ENCODE results near the gene KCNIP1. TPM values are rescaled to one million over a fixed set of nuclear protein-coding genes. Genes with fewer than 3 reads are reported as not detected.

KCNIP1 gene
- total RNA-seq, 1 donor from 2014 or later: 12.6 TPM

DNA sequence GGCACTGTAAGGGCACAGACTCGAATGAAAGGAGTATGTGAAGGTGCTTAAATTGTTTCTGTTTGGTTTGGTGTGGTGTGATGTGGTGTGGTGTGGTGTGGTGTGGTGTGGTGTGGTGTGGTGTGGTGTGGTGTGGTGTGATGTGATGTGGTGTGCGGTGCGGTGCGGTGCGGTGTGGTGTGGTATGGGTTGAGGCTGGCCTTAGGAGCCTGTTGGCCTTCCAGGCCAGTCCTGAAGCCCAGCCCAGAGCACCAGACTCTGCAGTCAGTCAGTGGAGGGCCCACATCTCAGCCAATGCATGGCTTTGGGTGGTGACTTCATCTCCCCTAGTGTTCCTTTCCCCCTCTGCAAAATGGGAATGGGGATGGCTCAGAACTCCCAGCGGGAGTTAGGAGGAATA, 85.8 kb downstream of the KCNIP1 start:
- H3K4me1 Mint-ChIP-seq (ENCODE audit: unreplicated experiment): peaks cover 5% of the 10 kb centered on the region
- H3K27ac Mint-ChIP-seq (ENCODE audit: unreplicated experiment): no peak overlapping the region
- TF ChIP-seq, protein P1, sequence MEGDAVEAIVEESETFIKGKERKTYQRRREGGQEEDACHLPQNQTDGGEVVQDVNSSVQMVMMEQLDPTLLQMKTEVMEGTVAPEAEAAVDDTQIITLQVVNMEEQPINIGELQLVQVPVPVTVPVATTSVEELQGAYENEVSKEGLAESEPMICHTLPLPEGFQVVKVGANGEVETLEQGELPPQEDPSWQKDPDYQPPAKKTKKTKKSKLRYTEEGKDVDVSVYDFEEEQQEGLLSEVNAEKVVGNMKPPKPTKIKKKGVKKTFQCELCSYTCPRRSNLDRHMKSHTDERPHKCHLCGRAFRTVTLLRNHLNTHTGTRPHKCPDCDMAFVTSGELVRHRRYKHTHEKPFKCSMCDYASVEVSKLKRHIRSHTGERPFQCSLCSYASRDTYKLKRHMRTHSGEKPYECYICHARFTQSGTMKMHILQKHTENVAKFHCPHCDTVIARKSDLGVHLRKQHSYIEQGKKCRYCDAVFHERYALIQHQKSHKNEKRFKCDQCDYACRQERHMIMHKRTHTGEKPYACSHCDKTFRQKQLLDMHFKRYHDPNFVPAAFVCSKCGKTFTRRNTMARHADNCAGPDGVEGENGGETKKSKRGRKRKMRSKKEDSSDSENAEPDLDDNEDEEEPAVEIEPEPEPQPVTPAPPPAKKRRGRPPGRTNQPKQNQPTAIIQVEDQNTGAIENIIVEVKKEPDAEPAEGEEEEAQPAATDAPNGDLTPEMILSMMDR (IDR thresholded peaks at IDR 0.05): no peak
- no peaks in the 10 kb centered on the region for H3K36me3 Mint-ChIP-seq (ENCODE audit: unreplicated experiment)
- no peaks in the 10 kb centered on the region for H3K27me3 Mint-ChIP-seq (ENCODE audit: unreplicated experiment)
- H3K4me3 Mint-ChIP-seq (ENCODE audit: unreplicated experiment): no peak overlapping the region
- DNase-seq (ENCODE audit: extremely low spot score, unreplicated experiment): no peak
- H3K9me3 Mint-ChIP-seq (ENCODE audit: unreplicated experiment): no peaks in the 10 kb centered on the region

DNA sequence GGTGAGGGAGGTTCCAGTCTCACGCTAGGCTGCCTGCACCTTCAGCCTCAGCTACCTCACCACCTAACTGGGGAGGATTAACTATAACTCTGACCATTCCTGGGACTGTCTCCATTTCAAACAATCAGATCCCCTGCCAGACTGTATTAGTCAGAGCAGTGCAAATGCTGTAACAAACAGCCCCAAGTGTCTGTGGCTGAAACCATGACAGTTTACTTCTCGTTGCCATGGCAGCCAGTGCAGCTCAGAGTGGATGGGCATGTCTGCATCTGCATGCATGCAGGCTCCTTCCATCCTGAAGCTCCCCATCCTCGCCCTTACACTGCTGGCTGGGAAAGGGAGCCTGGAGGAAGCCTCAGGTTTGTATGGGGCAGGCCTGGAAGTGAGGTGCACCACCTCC, 86.7 kb downstream of the KCNIP1 start:
- H3K4me3 Mint-ChIP-seq (ENCODE audit: unreplicated experiment): no peak overlapping the region
- H3K4me1 Mint-ChIP-seq (ENCODE audit: unreplicated experiment): no peaks in the 10 kb centered on the region
- H3K9me3 Mint-ChIP-seq (ENCODE audit: unreplicated experiment): no peaks in the 10 kb centered on the region
- no peaks in the 10 kb centered on the region for H3K27me3 Mint-ChIP-seq (ENCODE audit: unreplicated experiment)
- H3K27ac Mint-ChIP-seq (ENCODE audit: unreplicated experiment): no peak overlapping the region
- no peaks in the 10 kb centered on the region for H3K36me3 Mint-ChIP-seq (ENCODE audit: unreplicated experiment)
- TF ChIP-seq, protein P1 (IDR thresholded peaks at IDR 0.05): no peak
- no peak for DNase-seq (ENCODE audit: extremely low spot score, unreplicated experiment)

DNA sequence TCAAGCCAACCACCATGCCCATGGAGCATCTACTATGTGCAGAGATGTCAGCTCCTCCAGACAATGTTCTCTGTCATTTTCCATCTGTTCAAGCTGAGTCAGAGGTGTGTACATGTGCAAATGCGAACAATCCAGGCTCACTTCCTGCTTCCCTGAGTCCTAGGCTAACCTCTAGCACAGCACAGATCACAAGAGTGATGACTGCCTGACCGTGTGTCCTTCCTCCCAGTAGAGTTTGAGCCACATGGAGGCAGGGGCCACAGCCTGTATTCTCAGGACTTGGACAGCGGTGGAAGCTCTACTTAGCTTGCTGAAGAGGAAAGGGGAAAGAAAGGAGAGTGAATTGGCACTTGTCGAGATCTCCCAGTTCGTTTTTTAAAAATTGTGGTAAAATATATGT, 87.2 kb downstream of the KCNIP1 start:
- Mint-ChIP-seq H3K9me3 (ENCODE audit: unreplicated experiment) (no peaks in the 10 kb centered on the region), H3K27ac (ENCODE audit: unreplicated experiment) (no peak overlapping the region), H3K27me3 (ENCODE audit: unreplicated experiment) (no peaks in the 10 kb centered on the region), H3K36me3 (ENCODE audit: unreplicated experiment) (no peaks in the 10 kb centered on the region), H3K4me3 (ENCODE audit: unreplicated experiment) (no peak overlapping the region), H3K4me1 (ENCODE audit: unreplicated experiment) (no peaks in the 10 kb centered on the region)
- no peak for DNase-seq (ENCODE audit: extremely low spot score, unreplicated experiment)
- TF ChIP-seq, protein P1 (IDR thresholded peaks at IDR 0.05): no peak

DNA sequence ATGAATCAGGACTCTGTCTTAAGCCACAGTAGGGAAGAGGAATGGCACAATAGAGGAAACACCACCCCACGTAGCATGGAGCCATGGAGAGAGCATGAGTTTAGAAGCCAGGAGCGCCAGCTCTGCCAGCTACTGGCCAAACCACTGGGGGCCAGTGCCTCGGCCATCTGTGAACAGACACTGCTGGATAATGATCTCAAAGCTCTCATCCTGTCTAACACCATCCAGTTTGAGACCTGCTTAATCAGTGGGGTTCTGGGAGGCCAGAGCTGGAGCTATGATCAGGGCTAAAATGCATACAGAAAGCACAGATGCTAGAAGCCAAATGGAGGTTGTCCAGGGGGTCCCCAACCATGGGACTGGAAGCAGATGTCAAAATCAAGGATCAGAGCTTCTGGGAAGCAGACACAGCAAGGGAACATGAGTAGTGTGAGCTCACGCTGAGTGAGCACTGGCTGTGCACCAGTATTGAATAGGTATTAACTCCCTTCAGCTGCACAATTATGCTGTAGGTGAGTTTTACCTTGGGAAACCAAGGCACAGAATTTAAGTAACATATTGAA, 92.7 kb downstream of the KCNIP1 start:
- H3K27me3 Mint-ChIP-seq (ENCODE audit: unreplicated experiment): no peaks in the 10 kb centered on the region
- TF ChIP-seq, protein P1 (IDR thresholded peaks at IDR 0.05): no peak
- peaks cover 33% of the 10 kb centered on the region for H3K4me1 Mint-ChIP-seq (ENCODE audit: unreplicated experiment)
- no peak for DNase-seq (ENCODE audit: extremely low spot score, unreplicated experiment)
- no peak overlapping the region for H3K4me3 Mint-ChIP-seq (ENCODE audit: unreplicated experiment)
- no peaks in the 10 kb centered on the region for H3K9me3 Mint-ChIP-seq (ENCODE audit: unreplicated experiment)
- no peak overlapping the region for H3K27ac Mint-ChIP-seq (ENCODE audit: unreplicated experiment)
- H3K36me3 Mint-ChIP-seq (ENCODE audit: unreplicated experiment): no peaks in the 10 kb centered on the region

DNA sequence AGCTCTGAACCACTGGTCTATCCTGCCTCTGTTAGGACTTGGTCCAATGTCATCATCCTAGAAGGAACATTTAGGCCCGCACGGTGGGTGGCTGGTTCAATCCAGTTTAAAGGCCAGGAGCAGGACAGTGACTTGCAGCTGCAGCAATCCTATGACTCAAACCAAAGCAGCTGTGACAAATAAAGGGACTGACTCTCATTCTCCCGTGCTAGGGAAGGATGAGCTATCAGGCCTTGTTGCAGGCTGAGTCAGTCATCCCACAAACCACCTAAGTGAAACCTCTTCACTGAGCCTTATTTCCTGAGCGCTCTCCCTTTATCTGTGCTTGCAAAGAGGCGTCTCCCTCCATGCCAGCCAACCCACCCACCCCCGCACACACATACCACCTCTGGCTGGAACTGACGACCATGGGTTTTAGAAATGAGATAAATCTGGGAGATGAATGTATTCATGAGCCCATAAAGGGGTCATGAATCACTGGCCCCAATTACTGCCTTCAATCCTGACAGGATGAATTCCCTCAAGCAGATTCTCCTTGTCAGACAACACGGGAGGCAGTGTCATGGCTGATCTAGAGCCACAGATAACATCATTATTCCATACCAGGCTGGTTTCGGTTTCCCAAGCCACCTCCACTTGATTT, 93.4 kb downstream of the KCNIP1 start:
- Mint-ChIP-seq H3K4me1 (ENCODE audit: unreplicated experiment) (peaks cover 33% of the 10 kb centered on the region), H3K9me3 (ENCODE audit: unreplicated experiment) (no peaks in the 10 kb centered on the region), H3K36me3 (ENCODE audit: unreplicated experiment) (no peaks in the 10 kb centered on the region), H3K27me3 (ENCODE audit: unreplicated experiment) (no peaks in the 10 kb centered on the region), H3K4me3 (ENCODE audit: unreplicated experiment) (peak overlapping the region; percentile 8), H3K27ac (ENCODE audit: unreplicated experiment) (peak overlapping the region; percentile 65)
- TF ChIP-seq, protein P1 (IDR thresholded peaks at IDR 0.05): no peak
- DNase-seq (ENCODE audit: extremely low spot score, unreplicated experiment): no peak

Measured in osteocyte (in vitro differentiated cells).